A673 (cell line): ENCODE measurements around the gene MRPL10. TPM values are rescaled to one million over a fixed set of nuclear protein-coding genes. Genes with fewer than 3 reads are reported as not detected.

ENCODE experiments used
- BruUV-seq: library from RNA; stranded (reverse); fragments of 400-500 nt; replicated peaks from 2 replicates; lab custom pipeline; 2021; lab: Mats Ljungman, UMichigan
- CTCF ChIA-PET: fragments of 300-600 bp; sonication (Branson Sonifier 250); formaldehyde crosslinking; loops from one replicate; lab custom pipeline; 2022; ENCODE audit warnings: antibody characterized with exemption; lab: Charles Lee
- POLR2A ChIA-PET: fragments of 300-600 bp; sonication (Branson Sonifier 250); formaldehyde crosslinking; loops from one replicate; lab custom pipeline; 2022; ENCODE audit warnings: antibody characterized with exemption; ENCODE audit not compliant: low non-redundant PET; lab: Charles Lee
- DNase-seq: peaks from one replicate; pipeline ENCODE4 v3.0.0-alpha.2; 2015; ENCODE audit warnings: low spot score
- H3K27ac ChIP-seq: fragments of 200-600 bp; sonication (generic); 2 replicates; pipeline ENCODE4 v1.5.1; 2016; ENCODE audit warnings: mixed run types, low read depth, mild to moderate bottlenecking, mixed read lengths, antibody characterized with exemption, low read length; ENCODE audit not compliant: poor library complexity, severe bottlenecking
- H3K27me3 ChIP-seq: fragments of 200-600 bp; sonication (generic); replicated peaks from 2 replicates; pipeline ENCODE4 v1.6.1; 2017; ENCODE audit warnings: mixed run types, low read depth, mild to moderate bottlenecking, mixed read lengths, antibody characterized with exemption, low read length; ENCODE audit not compliant: insufficient read depth, poor library complexity
- H3K36me3 ChIP-seq: fragments of 200-600 bp; sonication (generic); 2 replicates; pipeline ENCODE4 v1.6.1; 2016; ENCODE audit warnings: mixed run types, mild to moderate bottlenecking, mixed read lengths, antibody characterized with exemption, low read length; ENCODE audit not compliant: insufficient read depth, poor library complexity, severe bottlenecking
- H3K4me1 ChIP-seq: fragments of 200-600 bp; sonication (generic); 2 replicates; pipeline ENCODE4 v1.6.1; 2017; ENCODE audit warnings: mixed run types, mild to moderate bottlenecking, mixed read lengths, antibody characterized with exemption, low read length; ENCODE audit not compliant: insufficient read depth, poor library complexity, severe bottlenecking
- H3K4me3 ChIP-seq: fragments of 200-600 bp; sonication (generic); 2 replicates; pipeline ENCODE4 v1.5.1; 2016; ENCODE audit warnings: low read depth, mixed run types, mild to moderate bottlenecking, mixed read lengths, low read length; ENCODE audit not compliant: poor library complexity, severe bottlenecking
- H3K9me3 ChIP-seq: fragments of 200-600 bp; sonication (generic); 2 replicates; pipeline ENCODE4 v1.6.1; 2016; ENCODE audit warnings: mixed run types, low read depth, mild to moderate bottlenecking, mixed read lengths, antibody characterized with exemption, low read length; ENCODE audit not compliant: poor library complexity, severe bottlenecking
- EZH2 ChIP-seq: fragments of 200-600 bp; sonication (generic); IDR thresholded peaks from 2 replicates; pipeline ENCODE4 v1.6.1; 2017; ENCODE audit warnings: borderline replicate concordance, low read depth, mild to moderate bottlenecking, mixed read lengths, antibody characterized with exemption, low read length; ENCODE audit not compliant: poor library complexity, severe bottlenecking
- intact Hi-C: fragments of 100-400 bp; cut with micrococcal nuclease; formaldehyde crosslinking; loops from one replicate; pipeline ENCODE4 v1.10.0; 2022; ENCODE audit not compliant: unreplicated experiment
- total RNA-seq: library from RNA; stranded (reverse); gene quantifications from 2 replicates; pipeline ENCODE4 v1.2.3, GENCODE V29; 2021
- TF ChIP-seq, protein P1 (sequence below): fragments of 300-800, 200-600 bp; sonication (generic); conservative IDR thresholded peaks from 2 replicates; pipeline ENCODE4 v1.5.1; 2017; ENCODE audit warnings: low read depth, mild to moderate bottlenecking, antibody characterized with exemption, low read length, moderate library complexity, mixed read lengths

Gene MRPL10
- total RNA-seq, 1 experiment from 2014 or later, result 30.5 TPM

DNA sequence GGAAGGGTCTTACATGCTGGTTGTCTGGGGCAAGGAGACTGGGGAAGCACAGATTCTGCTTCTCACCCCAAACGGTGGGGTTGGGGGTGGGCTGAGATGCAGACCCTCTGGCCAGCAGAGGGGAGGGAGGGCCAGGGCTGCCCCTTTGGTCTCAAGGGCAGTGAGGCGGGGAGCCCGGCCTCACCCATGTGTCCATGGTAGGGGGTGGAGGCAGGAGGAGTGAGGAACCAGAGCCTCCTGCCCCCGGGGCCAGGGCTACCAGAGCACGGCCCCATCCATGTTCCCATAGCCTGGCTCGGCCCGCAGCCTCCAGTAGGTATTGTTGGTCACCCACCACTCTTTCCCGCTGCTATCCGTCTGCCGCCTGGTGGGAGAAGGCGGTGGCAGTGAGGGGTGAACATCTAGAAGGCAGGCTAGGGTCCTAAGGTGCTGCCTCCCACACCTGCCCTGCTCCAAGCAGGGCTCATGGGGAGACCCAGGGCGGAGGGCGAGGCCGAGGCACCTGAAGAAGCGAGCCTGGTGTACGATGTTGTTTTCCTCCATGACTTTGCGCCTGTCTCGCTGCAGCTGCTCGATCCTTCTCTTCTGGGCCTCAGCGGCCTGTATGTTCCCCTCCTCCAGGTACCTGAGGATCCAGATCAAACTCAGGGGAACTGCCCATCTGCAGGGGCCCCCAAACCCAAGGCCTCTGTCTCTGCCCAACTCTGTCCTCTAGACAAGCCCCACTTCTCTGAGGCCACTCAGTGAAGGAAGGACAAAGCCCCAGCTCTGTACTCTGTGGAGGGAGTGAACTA, 23.1 kb downstream of the MRPL10 start:
- POLR2A ChIA-PET, result no interaction called here

DNA sequence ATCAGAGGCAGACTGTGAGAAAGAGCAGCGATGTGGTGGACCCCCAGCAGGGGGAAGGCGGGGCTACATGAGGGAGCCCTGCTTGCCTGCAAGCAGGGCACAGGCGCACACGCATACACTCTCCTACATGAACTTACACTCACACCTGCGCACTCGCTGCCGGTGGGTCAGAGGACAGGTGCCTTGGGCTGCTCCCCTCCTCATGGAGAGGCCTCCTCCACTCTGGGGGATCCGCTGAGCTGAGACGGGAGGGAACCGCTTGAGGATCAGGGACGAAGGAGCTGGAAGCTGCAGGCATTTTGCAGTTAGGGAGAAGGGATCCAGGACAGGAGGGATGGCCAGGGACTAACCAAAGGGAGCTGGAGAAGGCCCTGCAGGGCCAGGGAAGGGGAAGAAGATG, 23.9 kb downstream of the MRPL10 start:
- no peaks in the 10 kb centered on the region for H3K9me3 ChIP-seq
- TF ChIP-seq, protein P1, sequence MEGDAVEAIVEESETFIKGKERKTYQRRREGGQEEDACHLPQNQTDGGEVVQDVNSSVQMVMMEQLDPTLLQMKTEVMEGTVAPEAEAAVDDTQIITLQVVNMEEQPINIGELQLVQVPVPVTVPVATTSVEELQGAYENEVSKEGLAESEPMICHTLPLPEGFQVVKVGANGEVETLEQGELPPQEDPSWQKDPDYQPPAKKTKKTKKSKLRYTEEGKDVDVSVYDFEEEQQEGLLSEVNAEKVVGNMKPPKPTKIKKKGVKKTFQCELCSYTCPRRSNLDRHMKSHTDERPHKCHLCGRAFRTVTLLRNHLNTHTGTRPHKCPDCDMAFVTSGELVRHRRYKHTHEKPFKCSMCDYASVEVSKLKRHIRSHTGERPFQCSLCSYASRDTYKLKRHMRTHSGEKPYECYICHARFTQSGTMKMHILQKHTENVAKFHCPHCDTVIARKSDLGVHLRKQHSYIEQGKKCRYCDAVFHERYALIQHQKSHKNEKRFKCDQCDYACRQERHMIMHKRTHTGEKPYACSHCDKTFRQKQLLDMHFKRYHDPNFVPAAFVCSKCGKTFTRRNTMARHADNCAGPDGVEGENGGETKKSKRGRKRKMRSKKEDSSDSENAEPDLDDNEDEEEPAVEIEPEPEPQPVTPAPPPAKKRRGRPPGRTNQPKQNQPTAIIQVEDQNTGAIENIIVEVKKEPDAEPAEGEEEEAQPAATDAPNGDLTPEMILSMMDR, result no peak
- no peak for TF ChIP-seq EZH2
- no peak overlapping the region for H3K27ac ChIP-seq
- H3K36me3 ChIP-seq, result no peaks in the 10 kb centered on the region
- DNase-seq, result no peak
- no peaks in the 10 kb centered on the region for H3K4me1 ChIP-seq
- intact Hi-C loops, result no loop called here
- ChIA-PET CTCF (no interaction called here), POLR2A (no interaction called here)
- H3K27me3 ChIP-seq, result no peaks in the 10 kb centered on the region
- no peak overlapping the region for H3K4me3 ChIP-seq
- no TSS peak for BruUV-seq

More for the DNA sequence above, 23.1 kb downstream of the MRPL10 start:
- CTCF ChIA-PET, result no interaction called here
- no peaks in the 10 kb centered on the region for H3K36me3 ChIP-seq
- H3K4me3 ChIP-seq, result no peak overlapping the region
- no peaks in the 10 kb centered on the region for H3K4me1 ChIP-seq
- TF ChIP-seq, protein P1, result no peak
- TF ChIP-seq EZH2, result no peak
- intact Hi-C loops, result no loop called here
- no peak overlapping the region for H3K27ac ChIP-seq
- no peaks in the 10 kb centered on the region for H3K27me3 ChIP-seq
- no peak for DNase-seq
- H3K9me3 ChIP-seq, result no peaks in the 10 kb centered on the region
- no TSS peak for BruUV-seq

DNA sequence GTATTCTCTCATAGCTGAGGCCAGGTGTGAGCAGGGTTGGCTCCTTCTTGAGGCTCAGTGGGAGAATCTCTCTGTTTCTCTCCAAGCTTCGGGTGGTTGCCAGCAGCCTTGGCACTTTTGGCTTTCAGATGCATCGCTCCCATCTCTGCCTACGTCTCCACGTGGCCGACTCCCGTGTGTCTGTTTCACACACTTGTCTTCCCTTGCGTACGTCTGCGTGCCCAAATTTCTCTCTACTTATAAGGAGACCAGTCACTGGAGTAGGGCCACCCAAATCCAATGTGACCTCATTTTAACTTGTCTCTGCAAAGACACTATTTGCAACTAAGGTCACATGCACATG, 24.5 kb downstream of the MRPL10 start:
- TF ChIP-seq EZH2, result no peak
- TF ChIP-seq, protein P1, result no peak
- no peak overlapping the region for H3K27ac ChIP-seq
- H3K9me3 ChIP-seq, result no peaks in the 10 kb centered on the region
- no peaks in the 10 kb centered on the region for H3K36me3 ChIP-seq
- no peak for DNase-seq
- no peaks in the 10 kb centered on the region for H3K4me1 ChIP-seq
- ChIA-PET CTCF (no interaction called here), POLR2A (no interaction called here)
- intact Hi-C loops, result no loop called here
- H3K27me3 ChIP-seq, result no peaks in the 10 kb centered on the region
- no TSS peak for BruUV-seq
- H3K4me3 ChIP-seq, result no peak overlapping the region
